Neuronal stem cell (in vitro differentiated cells): ENCODE measurements around the gene PSMD1.
"Not testable (repeated sequence)": the region's sequence is repeated elsewhere in the genome, so short reads cannot be mapped to it uniquely, and the experiment has no call there.

Experiments used
- DNase-seq: peaks from one replicate; pipeline ENCODE4 v3.0.0-alpha.2; 2013; ENCODE audit warnings: low spot score
- H2AFZ ChIP-seq: one replicate; pipeline ENCODE4 v1.6.1; 2013; ENCODE audit warnings: mild to moderate bottlenecking, low read length, inconsistent platforms
- H2AK5ac ChIP-seq: 2 replicates; pipeline ENCODE4 v1.6.1; 2013; ENCODE audit warnings: low read depth, mild to moderate bottlenecking, inconsistent platforms, low read length, moderate library complexity, mixed read lengths
- H2BK120ac ChIP-seq: 2 replicates; pipeline ENCODE4 v1.6.1; 2013; ENCODE audit warnings: low read depth, mild to moderate bottlenecking, inconsistent platforms, low read length, moderate library complexity, mixed read lengths
- H2BK12ac ChIP-seq: one replicate; pipeline ENCODE4 v1.6.1; 2013; ENCODE audit warnings: low read length, inconsistent platforms
- H2BK15ac ChIP-seq: 2 replicates; pipeline ENCODE4 v1.6.1; 2013; ENCODE audit warnings: mild to moderate bottlenecking, low read length, inconsistent platforms, mixed read lengths
- H2BK5ac ChIP-seq: one replicate; pipeline ENCODE4 v1.6.1; 2013; ENCODE audit warnings: inconsistent platforms, mild to moderate bottlenecking, low read length, moderate library complexity
- H3K14ac ChIP-seq: one replicate; pipeline ENCODE4 v1.6.1; 2013; ENCODE audit warnings: low read length, inconsistent platforms
- H3K18ac ChIP-seq: 2 replicates; pipeline ENCODE4 v1.6.1; 2013; ENCODE audit warnings: low read length, inconsistent platforms
- H3K23ac ChIP-seq: 2 replicates; pipeline ENCODE4 v1.6.1; 2013; ENCODE audit warnings: low read depth, mild to moderate bottlenecking, mixed read lengths, low read length, inconsistent platforms; ENCODE audit not compliant: poor library complexity
- H3K27ac ChIP-seq: replicated peaks from 3 replicates; pipeline ENCODE4 v1.5.1; 2013; ENCODE audit warnings: low read length, inconsistent platforms
- H3K27me3 ChIP-seq, 3 experiments: 2 replicates each; pipeline ENCODE4 v1.6.1; 2013; ENCODE audit warnings: low read length in 3 of 3, mild to moderate bottlenecking in 2 of 3, inconsistent platforms in 1 of 3, low read depth in 1 of 3, mixed read lengths in 1 of 3, moderate library complexity in 1 of 3; ENCODE audit not compliant: control insufficient read depth in 3 of 3, insufficient read depth in 3 of 3
- H3K36me3 ChIP-seq, 2 donors: replicated peaks in 1 of 2; 2 replicates each; pipeline ENCODE4 v1.6.1; 2013; ENCODE audit warnings: low read length in 2 of 2; ENCODE audit not compliant: control insufficient read depth in 2 of 2, insufficient read depth in 2 of 2
- H3K4ac ChIP-seq: 2 replicates; pipeline ENCODE4 v1.6.1; 2013; ENCODE audit warnings: inconsistent platforms, mild to moderate bottlenecking, low read length, moderate library complexity
- H3K4me1 ChIP-seq, 2 donors: 1 replicate in 1 of 2; 2 replicates in 1 of 2; pipeline ENCODE4 v1.6.1; 2013; ENCODE audit warnings: low read length in 2 of 2, low read depth in 1 of 2; ENCODE audit not compliant: control insufficient read depth in 2 of 2, insufficient read depth in 1 of 2
- H3K4me2 ChIP-seq: one replicate; pipeline ENCODE4 v1.6.1; 2013; ENCODE audit warnings: mild to moderate bottlenecking, low read length, inconsistent platforms; ENCODE audit not compliant: insufficient read depth, poor library complexity, severe bottlenecking
- H3K4me3 ChIP-seq, 2 donors: 2 replicates each; pipeline ENCODE4 v1.5.1; 2013; ENCODE audit warnings: low read length in 2 of 2, mild to moderate bottlenecking in 2 of 2, inconsistent platforms in 1 of 2, moderate library complexity in 1 of 2
- H3K79me1 ChIP-seq: one replicate; pipeline ENCODE4 v1.6.1; 2013; ENCODE audit warnings: low read depth, mild to moderate bottlenecking, inconsistent platforms, low read length, moderate library complexity
- H3K9ac ChIP-seq: one replicate; pipeline ENCODE4 v1.6.1; 2013; ENCODE audit warnings: mild to moderate bottlenecking, low read depth, low read length, inconsistent platforms; ENCODE audit not compliant: poor library complexity
- H3K9me3 ChIP-seq, 2 donors: replicated peaks in 1 of 2; 2 replicates each; pipeline versions ENCODE3 to v1.6.1; 2013; ENCODE audit warnings: low read length in 2 of 2, mild to moderate bottlenecking in 2 of 2, inconsistent platforms in 1 of 2, low read depth in 1 of 2, mixed read lengths in 1 of 2, moderate library complexity in 1 of 2; ENCODE audit not compliant: control insufficient read depth in 2 of 2, insufficient read depth in 1 of 2
- H4K8ac ChIP-seq: one replicate; pipeline ENCODE4 v1.6.1; 2013; ENCODE audit warnings: low read depth, mild to moderate bottlenecking, inconsistent platforms, low read length, moderate library complexity
- H4K91ac ChIP-seq: one replicate; pipeline ENCODE4 v1.6.1; 2013; ENCODE audit warnings: low read length, low read depth, mild to moderate bottlenecking, inconsistent platforms; ENCODE audit not compliant: poor library complexity
- WGBS, 2 donors: extraction: QIAGEN DNeasy Blood & Tissue Kit; methylation state at CpG; one replicate each; pipeline ENCODE4 v1.1.7; 2013; ENCODE audit warnings: missing lambda C conversion rate in 2 of 2, mixed read lengths in 1 of 2; ENCODE audit not compliant: insufficient read length in 2 of 2, insufficient replicate concordance in 1 of 2; ENCODE audit errors: extremely low coverage in 2 of 2; 5-methylcytosine and 5-hydroxymethylcytosine counted together

Gene PSMD1

DNA sequence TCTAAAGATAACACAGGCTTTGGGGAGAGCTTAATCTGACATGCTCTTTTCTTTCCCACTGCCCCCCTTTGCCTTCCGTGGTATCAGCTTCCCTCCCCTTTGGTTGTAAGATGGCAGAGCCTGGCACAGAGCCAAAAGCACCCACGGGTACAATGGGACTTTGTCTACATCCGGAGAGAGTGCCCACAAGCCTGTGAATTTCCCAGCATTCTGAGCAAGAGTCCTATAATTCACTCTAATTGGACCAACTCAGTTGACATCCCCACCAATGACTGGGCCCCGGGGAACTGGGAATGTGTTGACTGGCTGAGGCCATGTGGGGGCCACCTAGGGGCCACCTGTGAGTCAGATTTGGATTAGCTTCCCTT, 39.5 kb upstream of the PSMD1 start:
- H3K36me3 ChIP-seq: no peaks in the 10 kb centered on the region
- no peak for DNase-seq
- no peak overlapping the region for H3K23ac ChIP-seq
- H4K91ac ChIP-seq: no peak overlapping the region
- no peaks in the 10 kb centered on the region for H3K9me3 ChIP-seq
- no peak overlapping the region for H2BK5ac ChIP-seq
- peaks cover 0 to 2% (median 0%) of the 10 kb centered on the region in 3 experiments for H3K27me3 ChIP-seq
- no peak overlapping the region for H3K27ac ChIP-seq
- no peak overlapping the region for H2BK120ac ChIP-seq
- H2BK12ac ChIP-seq: no peak overlapping the region
- no peak overlapping the region for H2BK15ac ChIP-seq
- H3K4me2 ChIP-seq: no peak overlapping the region
- H2AK5ac ChIP-seq: no peak overlapping the region
- peaks cover 7 to 14% of the 10 kb centered on the region in 2 donors for H3K4me1 ChIP-seq
- H3K79me1 ChIP-seq: no peaks in the 10 kb centered on the region
- no peak overlapping the region for H3K4ac ChIP-seq
- no peak overlapping the region for H3K9ac ChIP-seq
- no peak overlapping the region for H3K4me3 ChIP-seq
- H4K8ac ChIP-seq: no peak overlapping the region
- no peak overlapping the region for H3K14ac ChIP-seq
- H2AFZ ChIP-seq: no peak overlapping the region
- no peak overlapping the region for H3K18ac ChIP-seq
- no CpG with 5 or more reads among the region's 4 CpGs for WGBS, 2 donors

DNA sequence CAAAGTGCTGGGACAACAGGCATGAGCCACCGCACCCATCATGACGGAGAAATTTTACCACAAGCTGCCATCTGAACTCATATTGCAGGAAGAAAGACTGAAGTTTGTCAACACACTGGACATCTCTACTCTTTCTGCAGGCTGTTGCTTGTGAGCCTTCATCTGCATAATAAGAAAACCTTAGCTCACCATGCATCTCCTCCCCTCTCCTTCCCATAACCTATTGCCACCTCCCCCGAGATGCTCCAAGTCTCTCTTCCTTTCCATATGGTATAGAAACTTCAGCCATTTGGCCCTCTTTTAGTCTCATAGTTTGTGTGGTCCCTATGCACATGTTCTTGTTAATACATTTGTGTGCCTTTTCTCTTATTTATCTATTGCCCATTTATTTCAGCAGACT, 38.5 kb upstream of the PSMD1 start:
- no CpG with 5 or more reads among the region's 3 CpGs for WGBS, 2 donors
- H2BK120ac ChIP-seq: no peak overlapping the region
- H3K9ac ChIP-seq: no peak overlapping the region

DNA sequence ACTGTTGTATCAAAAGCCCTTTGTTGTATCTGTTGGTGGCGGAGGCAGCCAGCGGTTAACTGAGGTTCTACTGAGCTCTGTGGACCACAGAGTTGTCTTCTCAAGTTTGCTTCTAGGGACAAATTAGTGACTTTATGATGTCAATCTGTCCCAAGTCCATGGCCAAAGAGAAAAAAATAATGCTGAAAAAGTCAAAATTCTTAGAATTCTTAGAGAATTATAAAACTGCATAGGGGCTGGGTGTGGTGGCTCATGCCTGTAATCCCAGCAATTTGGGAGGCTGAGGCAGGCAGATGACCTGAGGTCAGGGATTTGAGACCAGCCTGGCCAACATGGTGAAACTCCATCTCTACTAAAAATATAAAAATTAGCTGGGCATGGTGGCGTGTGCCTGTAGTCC, 31.6 kb upstream of the PSMD1 start:
- H3K27me3 ChIP-seq, H3K36me3 ChIP-seq, H4K91ac ChIP-seq, H4K8ac ChIP-seq, H2BK12ac ChIP-seq, H3K14ac ChIP-seq, H2AFZ ChIP-seq, H3K4me3 ChIP-seq, H2BK120ac ChIP-seq, H2AK5ac ChIP-seq, H3K9ac ChIP-seq, H3K23ac ChIP-seq, H3K4me2 ChIP-seq, H3K4ac ChIP-seq, H3K9me3 ChIP-seq, DNase-seq, H3K4me1 ChIP-seq, H3K18ac ChIP-seq, H3K79me1 ChIP-seq, H2BK5ac ChIP-seq, H3K27ac ChIP-seq, H2BK15ac ChIP-seq: not testable (repeated sequence)
- no CpG with 5 or more reads among the region's 3 CpGs for WGBS, 2 donors

More for the DNA sequence above, 38.5 kb upstream of the PSMD1 start:
- no peak overlapping the region for H2BK12ac ChIP-seq
- H3K36me3 ChIP-seq: no peaks in the 10 kb centered on the region
- no peak overlapping the region for H2BK5ac ChIP-seq
- H3K14ac ChIP-seq: no peak overlapping the region
- no peak overlapping the region for H2AK5ac ChIP-seq
- H2AFZ ChIP-seq: no peak overlapping the region
- peaks cover 7 to 14% of the 10 kb centered on the region in 2 donors for H3K4me1 ChIP-seq
- H3K18ac ChIP-seq: no peak overlapping the region
- no peak overlapping the region for H3K4me3 ChIP-seq
- DNase-seq: no peak
- H3K23ac ChIP-seq: no peak overlapping the region
- H2BK15ac ChIP-seq: no peak overlapping the region
- no peak overlapping the region for H3K27ac ChIP-seq
- H3K4me2 ChIP-seq: no peak overlapping the region
- no peak overlapping the region for H3K4ac ChIP-seq
- H4K91ac ChIP-seq: no peak overlapping the region
- peaks cover 0 to 2% (median 0%) of the 10 kb centered on the region in 3 experiments for H3K27me3 ChIP-seq
- no peak overlapping the region for H4K8ac ChIP-seq
- H3K79me1 ChIP-seq: no peaks in the 10 kb centered on the region
- H3K9me3 ChIP-seq: no peaks in the 10 kb centered on the region

DNA sequence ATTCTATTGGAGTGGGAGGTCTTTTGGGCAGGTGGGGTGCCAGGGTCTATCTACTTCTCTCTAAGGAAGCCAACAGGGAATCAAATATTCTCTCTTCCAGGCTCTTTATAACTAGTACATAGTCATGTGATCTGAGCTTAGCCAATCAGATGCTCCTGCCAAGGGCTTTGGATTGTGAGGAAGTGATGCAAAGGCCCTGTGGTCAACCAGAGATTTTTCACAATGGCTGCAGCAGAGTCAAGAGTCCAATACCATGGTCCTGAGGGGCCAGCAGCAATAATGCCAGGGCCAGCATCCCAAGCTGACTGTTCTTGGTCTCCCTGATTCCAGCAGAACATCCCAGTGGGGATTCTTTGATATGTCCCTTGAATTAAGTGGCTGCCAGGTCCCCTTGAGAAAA, 27.8 kb upstream of the PSMD1 start:
- H3K4me3 ChIP-seq: no peak overlapping the region
- DNase-seq: no peak
- H3K4me2 ChIP-seq: no peak overlapping the region
- no peak overlapping the region for H2BK5ac ChIP-seq
- no peaks in the 10 kb centered on the region for H3K79me1 ChIP-seq
- no peak overlapping the region for H2BK15ac ChIP-seq
- no peak overlapping the region for H2BK12ac ChIP-seq
- peaks cover 0 to 30% (median 0%) of the 10 kb centered on the region in 3 experiments for H3K27me3 ChIP-seq
- no peaks in the 10 kb centered on the region for H3K36me3 ChIP-seq
- no peak overlapping the region for H2AFZ ChIP-seq
- H3K4me1 ChIP-seq: no peaks in the 10 kb centered on the region
- no peak overlapping the region for H3K4ac ChIP-seq
- no peak overlapping the region for H2BK120ac ChIP-seq
- no peak overlapping the region for H4K8ac ChIP-seq
- no peak overlapping the region for H3K9ac ChIP-seq
- H3K9me3 ChIP-seq: no peaks in the 10 kb centered on the region
- H3K14ac ChIP-seq: no peak overlapping the region
- H3K18ac ChIP-seq: no peak overlapping the region
- no peak overlapping the region for H4K91ac ChIP-seq
- no peak overlapping the region for H3K27ac ChIP-seq
- no peak overlapping the region for H3K23ac ChIP-seq
- H2AK5ac ChIP-seq: no peak overlapping the region
